Activated naive CD4-positive, alpha-beta T cell treated with anti-CD3 and anti-CD28 coated beads, Interleukin-2, amount 10 ng/mL, durations not matched to agents 5 hours and 36 hours (primary cell): ENCODE measurements around the gene SLC30A2. TPM values are rescaled to one million over a fixed set of nuclear protein-coding genes. Genes with fewer than 3 reads are reported as not detected.

Experiments used
- total RNA-seq, 2 experiments: library from RNA; stranded (reverse); gene quantifications; one replicate each; pipeline ENCODE4 v1.2.3, GENCODE V29; 2021

The SLC30A2 gene, protein sequence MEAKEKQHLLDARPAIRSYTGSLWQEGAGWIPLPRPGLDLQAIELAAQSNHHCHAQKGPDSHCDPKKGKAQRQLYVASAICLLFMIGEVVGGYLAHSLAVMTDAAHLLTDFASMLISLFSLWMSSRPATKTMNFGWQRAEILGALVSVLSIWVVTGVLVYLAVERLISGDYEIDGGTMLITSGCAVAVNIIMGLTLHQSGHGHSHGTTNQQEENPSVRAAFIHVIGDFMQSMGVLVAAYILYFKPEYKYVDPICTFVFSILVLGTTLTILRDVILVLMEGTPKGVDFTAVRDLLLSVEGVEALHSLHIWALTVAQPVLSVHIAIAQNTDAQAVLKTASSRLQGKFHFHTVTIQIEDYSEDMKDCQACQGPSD
- total RNA-seq, result not detected

DNA sequence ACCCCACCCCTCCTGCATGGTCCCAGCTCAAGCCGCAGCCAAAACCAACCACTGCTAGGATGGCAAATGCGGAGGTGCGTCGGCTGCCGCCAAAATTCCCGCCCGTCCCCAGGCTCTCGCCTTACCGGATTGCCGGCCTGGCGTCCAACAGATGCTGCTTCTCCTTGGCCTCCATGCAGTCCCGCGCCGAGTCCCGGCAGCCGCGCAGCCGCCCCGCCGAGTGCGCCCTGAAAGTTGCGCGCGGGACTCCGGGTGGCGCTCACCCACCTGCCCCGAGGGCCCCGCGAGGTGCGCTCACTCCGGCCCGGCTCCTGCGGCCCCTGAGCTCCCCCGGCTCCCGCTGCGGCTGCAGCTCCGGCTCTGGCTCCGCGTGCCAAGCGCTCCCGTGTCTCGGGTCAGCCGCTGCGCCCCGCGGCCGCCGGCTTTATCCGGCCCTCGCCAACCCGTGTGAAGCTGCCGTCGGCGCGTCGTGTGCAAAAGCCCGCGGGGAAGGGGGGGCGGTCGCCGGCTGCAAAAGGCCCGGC is at the start of gene SLC30A2:
TSS of gene SLC30A2 (minus strand) at position 397 of the 524 bp plus-strand sequence. CDS start at position 175, 222 bp downstream.

DNA sequence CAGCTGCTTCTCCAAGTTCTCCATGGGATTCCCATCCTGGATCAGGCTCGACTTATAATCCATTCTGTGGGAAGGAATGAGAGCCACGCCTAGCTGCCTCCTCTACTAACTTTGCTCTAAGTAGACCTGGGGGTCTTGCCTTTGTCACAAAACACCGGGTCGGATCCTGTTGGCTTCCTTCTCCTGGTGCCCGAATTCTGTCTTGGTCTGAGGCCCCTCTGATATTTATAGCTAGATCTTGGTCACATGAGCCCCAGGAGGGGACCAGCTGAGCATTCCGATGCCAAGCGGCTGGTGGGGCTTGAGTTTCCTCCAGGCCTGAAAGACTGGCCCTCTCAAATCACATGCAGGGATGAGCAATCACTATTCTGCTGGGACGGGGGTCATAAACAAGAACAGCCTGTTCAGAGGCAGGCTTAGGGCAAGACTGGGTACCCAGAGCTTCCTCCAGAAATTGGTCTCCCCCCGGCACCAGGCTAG is 21.6 kb upstream of the SLC30A2 start, which contains the start of gene TRIM63:
TSS of gene TRIM63 (minus strand) at position 199 of the 480 bp plus-strand sequence. CDS start at position 63, 136 bp downstream.

DNA sequence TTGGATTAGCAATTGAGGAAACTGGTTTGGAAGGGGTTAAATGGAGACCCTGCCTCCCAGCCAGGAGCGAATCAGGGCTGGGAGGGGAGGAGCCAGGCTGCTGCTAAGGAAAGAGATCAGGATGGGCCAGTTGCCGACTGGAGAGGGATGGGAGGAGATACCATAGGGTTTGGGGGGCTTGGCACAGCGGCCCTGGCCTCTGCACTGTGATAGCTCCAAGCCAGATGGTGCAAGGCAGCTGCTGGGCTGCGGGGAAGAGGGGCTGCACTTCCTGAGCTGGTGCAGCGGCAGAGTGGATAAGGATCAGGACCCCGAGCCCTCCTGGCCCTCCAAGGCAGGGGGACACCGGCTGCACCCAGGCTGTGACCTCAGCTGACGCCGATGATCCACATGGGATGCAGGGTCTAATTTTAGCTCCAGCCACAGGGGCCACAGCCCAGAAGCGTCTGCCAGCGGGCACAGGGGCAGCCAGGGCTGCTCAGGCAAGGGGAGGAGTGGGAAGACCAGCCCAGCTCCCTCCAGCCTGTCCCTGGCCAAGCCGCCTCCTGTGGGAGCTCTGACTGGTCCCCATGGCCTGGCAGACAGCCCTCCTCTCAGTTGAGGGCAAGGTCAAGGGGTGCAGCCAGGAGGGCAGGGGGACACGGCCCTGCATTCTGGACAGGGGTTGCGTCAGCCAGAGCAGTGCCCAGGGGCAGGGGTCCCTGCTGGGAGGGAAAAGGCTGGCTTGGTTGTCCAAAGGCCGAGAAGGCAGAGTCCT is 24.1 kb downstream of the SLC30A2 start, which contains the start of gene EXTL1:
TSS of gene EXTL1 (plus strand) at position 129 of the 757 bp plus-strand sequence. CDS start 872 bp downstream, outside the sequence.

DNA sequence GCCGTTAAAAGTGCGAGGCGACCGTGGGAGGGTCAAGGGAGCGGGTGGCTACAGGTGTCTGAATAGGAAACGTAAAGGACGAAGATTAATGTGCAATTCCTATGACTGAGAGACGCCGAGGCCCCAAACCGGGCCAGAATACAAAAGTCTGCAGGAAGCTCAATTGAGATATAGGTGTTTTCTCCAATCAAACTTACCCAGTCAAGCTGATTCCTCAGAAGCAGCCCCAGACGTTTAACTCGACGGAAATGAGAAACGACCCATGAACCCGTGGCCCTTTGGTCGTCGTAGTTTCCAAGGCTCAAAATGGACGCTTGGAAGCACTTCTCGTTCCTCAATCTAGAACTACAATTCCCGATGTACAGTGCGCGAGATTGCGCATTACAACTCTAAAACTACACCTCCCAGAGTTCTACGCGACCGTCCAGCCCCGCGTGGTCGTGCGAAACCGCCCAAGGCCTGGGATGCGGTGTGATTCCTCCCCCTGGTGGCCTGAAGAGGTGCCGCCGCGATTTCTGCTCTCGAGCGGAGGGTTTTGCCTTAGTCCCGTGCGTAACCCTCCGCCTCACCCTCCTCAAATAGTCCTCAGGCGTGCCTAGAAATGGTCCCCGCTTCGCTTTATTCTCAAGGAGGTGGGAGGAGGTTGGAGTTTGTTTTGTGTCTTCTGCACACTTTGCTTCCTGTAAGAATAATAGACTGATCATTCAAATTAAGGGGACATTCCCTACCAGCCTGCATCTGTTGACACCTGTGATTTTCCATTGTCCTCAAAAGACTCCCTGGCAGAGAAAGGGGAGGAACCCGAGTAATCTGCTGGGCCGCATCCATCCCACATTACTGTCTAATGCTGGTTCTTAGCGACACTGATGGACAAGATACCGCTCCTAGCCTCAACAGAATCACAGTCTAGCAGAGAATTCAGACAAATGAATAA is 47.8 kb downstream of the SLC30A2 start, which contains the start of gene PAFAH2:
TSS of gene PAFAH2 (minus strand) at position 236 of the 934 bp plus-strand sequence. CDS start 7,247 bp downstream, outside the sequence.

Other genes starting within 250 kb of the SLC30A2 start
- gene SELENON, start 245.9 kb downstream of the SLC30A2 start, total RNA-seq, result 10 to 100 TPM; 13.4 to 14.3 TPM
- 10 to 100 TPM; 44.0 to 45.6 TPM for gene MTFR1L, start 226.2 kb downstream of the SLC30A2 start, total RNA-seq
- gene AUNIP, start 186.7 kb downstream of the SLC30A2 start, total RNA-seq, result 1 to 10 TPM; 3.0 to 4.4 TPM
- gene PAQR7, start 170.4 kb downstream of the SLC30A2 start, total RNA-seq, result 1 to 10 TPM; 1.7 to 2.1 TPM
- gene STMN1, start 139.7 kb downstream of the SLC30A2 start, total RNA-seq, result 100 to 1,000 TPM; 550 to 577 TPM
- gene PAFAH2, start 48.1 kb downstream of the SLC30A2 start, total RNA-seq, result 10 to 100 TPM in 1 of 2 experiments, 1 to 10 TPM in 1; 9.9 to 10.7 TPM
- gene EXTL1, start 24.3 kb downstream of the SLC30A2 start, total RNA-seq, result not detected
- gene TRIM63, start 21.5 kb upstream of the SLC30A2 start, total RNA-seq, result under 1 TPM in 1 of 2 experiments, not detected in 1; 0.39 TPM
- gene PDIK1L, start 65.7 kb upstream of the SLC30A2 start, total RNA-seq, result 10 to 100 TPM; 20.7 TPM
- not detected for gene FAM110D, start 113.0 kb upstream of the SLC30A2 start, total RNA-seq
- not detected for gene C1orf232, start 122.8 kb upstream of the SLC30A2 start, total RNA-seq
- 10 to 100 TPM; 21.3 to 23.4 TPM for gene ZNF593, start 123.8 kb upstream of the SLC30A2 start, total RNA-seq
- gene ZNF593OS, start 125.7 kb upstream of the SLC30A2 start, total RNA-seq, result not detected
- 1 to 10 TPM; 4.7 to 5.0 TPM for gene CNKSR1, start 131.4 kb upstream of the SLC30A2 start, total RNA-seq
- gene CATSPER4, start 144.5 kb upstream of the SLC30A2 start, total RNA-seq, result not detected
- gene CEP85, start 188.1 kb upstream of the SLC30A2 start, total RNA-seq, result 10 to 100 TPM; 32.9 to 36.6 TPM
- 100 to 1,000 TPM; 481 to 496 TPM for gene SH3BGRL3, start 234.0 kb upstream of the SLC30A2 start, total RNA-seq